HG03565 (cell line): ENCODE data around the gene INSYN2B.
A peak's percentile ranks its signal among the peaks of the same experiment; 100 is the strongest.
"Not testable (repeated sequence)": the region's sequence is repeated elsewhere in the genome, so short reads cannot be mapped to it uniquely, and the experiment has no call there.

Experiments used
- ATAC-seq: cut with Tn5 transposase; IDR thresholded peaks from one replicate; pipeline ENCODE4 v1.9.1; 2021; ENCODE audit warnings: mild to moderate bottlenecking, moderate library complexity; ENCODE audit not compliant: unreplicated experiment

INSYN2B gene

DNA sequence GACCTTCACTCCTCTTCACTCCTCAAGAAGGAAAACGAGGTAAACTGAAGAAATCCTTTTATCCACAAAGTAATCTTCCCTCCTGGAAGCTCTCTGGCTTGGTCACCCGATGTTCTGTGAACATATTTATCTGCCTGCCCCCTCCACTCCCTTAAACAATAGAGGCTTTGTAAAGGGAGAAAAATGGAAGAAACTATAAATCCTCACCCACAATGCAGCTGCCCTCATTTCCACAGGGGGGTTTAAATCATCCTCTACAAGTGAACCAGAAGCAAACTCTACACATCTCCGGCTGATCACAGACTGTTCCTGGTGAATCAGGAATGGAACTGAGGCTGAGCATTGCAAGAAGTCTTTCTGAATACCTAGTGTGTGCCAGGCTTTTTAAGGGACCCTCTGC is 7.2 kb downstream of the INSYN2B start:
- no peak for ATAC-seq

DNA sequence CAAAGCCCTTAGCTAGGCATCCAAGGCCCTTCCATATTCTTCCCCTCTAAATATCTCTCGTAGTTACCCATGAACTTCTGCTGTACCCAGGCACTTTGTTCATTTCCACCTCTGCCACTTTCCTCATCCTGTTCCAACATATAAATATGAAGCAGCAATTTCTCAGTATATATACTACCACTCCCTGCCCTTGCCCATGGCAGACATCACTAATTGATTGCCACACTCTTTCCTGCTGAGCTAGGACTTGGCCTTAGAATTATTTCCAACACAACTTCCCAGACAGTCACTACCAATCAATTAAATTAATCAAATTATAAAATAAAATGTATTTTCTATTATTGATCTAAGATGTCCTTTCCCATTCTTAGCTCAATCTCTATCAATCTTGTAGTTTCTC is 8.5 kb downstream of the INSYN2B start:
- no peak for ATAC-seq

GRCh38 chr5:169970911-169971765 is 9.2 kb downstream of the INSYN2B start:
- ATAC-seq = no peak

- ATAC-seq = peak; percentile 56
These were observed 10.0 kb downstream of the INSYN2B start for GRCh38 chr5:169970339-169970738.

GRCh38 chr5:169964246-169964645 is 16.0 kb downstream of the INSYN2B start:
- no peak for ATAC-seq

- no peak for ATAC-seq
These were observed 19.6 kb downstream of the INSYN2B start for GRCh38 chr5:169960659-169961058.

- ATAC-seq = no peak
These were observed 22.0 kb downstream of the INSYN2B start for GRCh38 chr5:169958278-169958677.

DNA sequence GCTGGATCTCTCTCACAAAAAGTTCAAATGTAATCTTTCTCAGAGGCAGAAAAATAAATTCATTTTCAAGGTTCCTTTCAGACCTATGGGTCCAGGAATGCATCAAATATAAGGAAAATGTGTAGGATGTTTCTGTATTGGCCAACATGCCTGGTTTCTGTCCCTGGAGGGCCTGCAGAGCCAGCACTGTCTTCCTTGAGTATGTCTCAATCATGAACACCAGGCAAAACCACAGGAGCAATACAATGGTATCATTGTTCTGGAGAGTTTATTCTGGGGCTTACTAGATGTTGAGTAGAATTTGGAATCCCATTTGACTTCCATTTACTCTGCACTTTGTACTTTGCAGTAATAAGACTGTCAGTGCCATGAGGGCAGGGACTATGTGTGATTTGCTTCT is 23.5 kb downstream of the INSYN2B start:
- ATAC-seq = no peak

GRCh38 chr5:169956126-169956525 is 24.2 kb downstream of the INSYN2B start:
- no peak for ATAC-seq

DNA sequence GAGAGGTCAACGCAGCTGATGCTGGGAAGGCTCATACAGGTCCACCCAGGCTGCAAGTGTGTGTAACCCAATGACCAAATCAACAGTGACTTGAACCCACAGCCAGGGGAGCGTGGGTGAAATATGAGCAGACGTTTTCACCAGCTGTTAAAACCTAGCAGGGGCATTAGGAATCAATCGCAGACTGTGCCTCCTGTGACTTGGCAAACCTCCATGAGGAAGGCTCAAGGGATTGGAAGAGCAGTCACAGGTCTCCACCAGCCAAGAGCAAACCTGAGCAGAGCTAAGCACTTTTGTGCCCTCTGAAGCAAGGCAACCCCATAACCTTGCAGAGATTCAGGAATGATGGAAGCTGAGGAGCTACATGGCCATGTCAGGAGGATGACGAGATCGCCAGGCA is 25.5 kb downstream of the INSYN2B start:
- no peak for ATAC-seq

GRCh38 chr5:169953196-169953595 is 27.1 kb downstream of the INSYN2B start:
- ATAC-seq = not testable (repeated sequence)

DNA sequence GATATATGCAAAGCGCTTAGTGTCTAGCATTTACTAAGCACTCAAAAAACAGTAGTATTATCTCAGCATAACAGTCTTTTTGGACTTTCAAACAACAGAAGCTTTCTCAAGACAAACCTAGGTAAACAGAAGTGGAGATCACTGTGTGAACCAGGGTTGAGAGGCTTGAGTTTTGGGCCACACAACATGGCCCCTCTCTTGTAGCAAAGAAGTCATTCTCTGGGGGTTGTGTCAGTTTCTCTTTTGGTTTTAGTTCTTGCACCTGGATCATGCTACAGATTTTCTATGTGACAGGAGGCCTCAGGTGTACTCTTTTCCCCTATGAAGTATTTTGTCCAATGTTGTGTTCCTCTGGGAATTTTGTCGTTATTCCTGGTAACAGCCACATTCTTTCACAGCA is 30.0 kb downstream of the INSYN2B start:
- no peak for ATAC-seq

DNA sequence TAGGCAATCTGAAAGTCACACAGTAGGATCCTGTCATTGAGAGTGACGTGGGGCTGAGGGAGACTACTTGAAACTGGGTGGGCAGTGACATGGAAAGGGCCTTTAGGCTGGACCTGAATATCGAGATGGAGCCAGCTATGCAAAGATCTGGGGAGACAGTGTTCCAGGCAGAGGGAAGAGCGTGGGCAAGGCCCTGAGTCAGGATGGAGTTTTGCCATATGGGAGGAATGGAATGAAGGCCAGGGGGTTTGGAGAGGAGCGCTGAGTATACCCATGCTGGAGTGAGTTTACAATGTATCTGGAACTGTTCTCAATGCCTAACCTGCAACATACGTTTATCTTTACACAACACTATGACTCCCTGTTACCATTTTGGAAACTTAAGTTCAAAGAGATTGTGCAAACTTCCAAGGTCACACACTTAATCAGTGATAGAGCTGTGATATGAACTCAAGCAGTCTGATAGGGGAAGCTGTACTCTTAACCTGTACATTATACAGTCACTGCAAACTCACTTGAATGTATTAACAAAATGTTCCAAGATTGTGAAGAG is 33.5 kb downstream of the INSYN2B start:
- no peak for ATAC-seq

- ATAC-seq = no peak
These were observed 34.4 kb downstream of the INSYN2B start for GRCh38 chr5:169945831-169946261.

DNA sequence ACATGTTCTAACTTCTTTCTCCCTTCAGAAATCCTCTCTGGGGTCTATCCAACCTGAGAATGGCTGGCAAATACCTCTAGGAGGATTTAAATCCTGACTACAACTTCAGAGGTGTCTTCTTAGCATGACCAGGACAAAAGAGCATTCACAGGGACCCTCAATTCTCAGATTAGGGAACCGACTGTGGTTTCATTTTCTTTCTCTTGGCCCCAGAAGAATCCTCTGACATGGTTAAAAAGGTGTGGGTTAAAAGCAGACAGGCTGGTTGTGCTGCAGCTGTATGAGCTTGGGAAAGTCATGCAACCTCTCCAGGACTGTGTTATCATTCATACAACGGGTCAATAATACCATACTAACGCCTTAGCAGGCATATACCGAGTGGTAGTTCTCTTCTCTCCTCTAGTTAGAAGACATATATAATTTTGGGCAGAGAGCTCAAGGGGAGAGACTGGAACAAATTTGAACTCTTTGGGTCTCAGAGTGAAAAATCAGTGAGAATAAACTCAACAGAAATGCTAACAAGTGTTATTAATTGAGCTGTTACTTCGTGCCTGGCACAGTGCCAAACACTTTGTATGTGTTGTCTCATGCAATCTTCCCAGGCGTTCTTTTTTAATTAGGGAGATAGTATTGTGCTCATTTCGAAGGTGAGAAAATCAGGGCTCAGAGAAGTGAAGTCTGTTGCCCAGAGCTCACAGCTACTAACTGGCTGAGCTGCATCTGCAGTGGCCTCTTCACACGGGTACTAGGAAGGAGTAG is 35.2 kb downstream of the INSYN2B start:
- ATAC-seq = peak; percentile 66

DNA sequence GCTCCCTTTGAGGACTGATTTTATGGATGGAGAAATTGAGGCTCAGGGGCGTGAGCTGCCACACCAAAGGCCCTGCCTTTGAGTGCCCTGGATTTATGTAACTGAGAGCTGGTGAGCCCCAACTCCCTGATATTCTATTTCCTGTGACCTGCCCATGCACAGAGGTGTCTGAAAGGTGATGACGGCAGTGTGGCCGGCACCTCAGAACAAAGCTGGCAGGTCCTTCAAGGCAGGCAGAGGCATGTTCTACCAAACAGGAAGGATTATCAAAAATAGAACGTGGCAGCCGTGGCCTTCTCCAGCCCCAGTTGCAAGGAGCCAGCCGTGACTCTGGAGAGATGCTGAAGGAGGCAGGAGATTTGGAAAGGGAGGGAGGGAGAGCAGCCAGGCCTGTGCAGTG is 36.2 kb downstream of the INSYN2B start:
- ATAC-seq = no peak

- no peak for ATAC-seq
These were observed 37.3 kb downstream of the INSYN2B start for GRCh38 chr5:169943026-169943425.

DNA sequence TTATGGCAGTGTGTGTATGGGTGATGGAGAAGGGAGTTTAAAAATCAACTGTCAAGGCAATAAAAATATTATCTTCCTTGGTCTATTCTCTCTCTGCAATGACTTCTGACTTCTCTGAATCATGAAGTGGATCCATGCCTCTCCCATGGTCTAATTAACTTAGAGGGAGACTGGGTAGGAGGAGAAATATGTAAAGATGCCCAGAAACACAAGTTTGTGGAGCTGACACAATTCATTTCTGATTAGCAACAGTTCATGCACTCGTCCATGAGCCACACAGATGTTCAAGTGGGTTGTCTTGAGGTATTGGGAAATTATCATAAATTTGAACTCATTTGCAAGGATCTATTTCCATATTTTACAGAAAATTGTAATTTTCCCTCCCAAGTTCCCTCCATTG is 38.1 kb downstream of the INSYN2B start:
- ATAC-seq = no peak

DNA sequence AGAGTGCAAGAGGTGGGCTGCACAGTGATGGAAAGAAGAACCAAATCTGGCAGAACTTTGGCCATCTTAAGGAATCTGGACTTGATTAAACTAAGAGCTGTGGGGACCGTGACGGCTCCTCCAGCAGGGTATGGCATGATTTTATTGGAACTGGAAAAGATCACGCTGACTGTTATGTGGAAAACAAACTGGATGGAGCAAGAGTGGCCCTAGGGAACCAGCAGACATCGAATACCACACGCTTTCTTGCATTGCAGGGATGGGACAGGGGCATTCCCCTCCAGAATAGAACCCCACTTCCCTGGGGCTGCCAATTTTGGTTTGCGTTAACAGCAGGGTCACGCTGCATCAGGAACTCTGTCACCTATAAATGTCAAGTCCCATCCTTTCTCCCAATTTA is 38.8 kb downstream of the INSYN2B start:
- no peak for ATAC-seq

DNA sequence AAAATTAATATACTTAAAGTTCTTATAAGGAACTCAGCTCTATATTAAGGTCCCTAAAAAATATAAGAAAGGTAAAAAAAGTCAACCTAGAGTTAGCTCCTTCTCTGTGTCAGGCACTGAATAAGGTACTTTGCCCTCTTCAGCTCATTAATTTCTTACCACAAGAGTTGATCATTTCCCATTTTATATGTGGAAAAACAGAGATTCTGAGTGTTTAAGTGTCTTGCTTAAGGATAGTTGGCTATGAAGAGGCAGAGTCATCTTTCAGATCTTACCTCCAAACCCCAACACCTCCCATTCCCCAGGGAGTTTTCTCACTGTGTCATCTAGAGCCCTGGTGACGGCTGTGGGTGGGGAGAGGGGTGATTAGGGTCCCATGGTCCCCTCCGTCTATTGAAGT is 40.6 kb downstream of the INSYN2B start:
- no peak for ATAC-seq

DNA sequence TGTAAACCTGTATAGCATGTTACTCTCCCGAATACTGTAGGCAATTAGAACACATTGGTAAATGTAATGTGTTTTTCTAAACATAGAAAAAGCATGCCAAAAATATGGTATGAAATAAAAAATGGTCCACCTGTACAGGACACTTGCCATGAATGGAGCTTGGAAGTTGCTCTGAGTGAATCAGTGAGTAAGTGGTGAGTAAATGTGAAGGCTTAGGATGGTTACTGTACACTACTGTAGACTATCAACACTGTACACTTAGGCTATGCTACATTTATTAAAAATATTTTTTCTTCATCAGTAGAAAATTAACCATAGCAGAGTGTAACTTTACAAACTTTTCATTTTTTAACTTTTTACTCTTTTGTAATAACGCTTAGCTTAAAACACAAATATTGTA is 41.9 kb downstream of the INSYN2B start:
- no peak for ATAC-seq

GRCh38 chr5:169935762-169936161 is 44.5 kb downstream of the INSYN2B start:
- no peak for ATAC-seq
